GM18507 (cell line): ENCODE data around the gene FGF12.

Experiments used
- DNase-seq: peaks from one replicate; pipeline ENCODE4 v3.0.0; 2011; ENCODE audit warnings: low read depth; ENCODE audit not compliant: insufficient read length; ENCODE audit errors: extremely low spot score
- FAIRE-seq: peaks from 2 replicates; lab custom pipeline; 2011; peaks lifted over from hg19 to GRCh38; lab: Jason Lieb, UNC

Gene FGF12

DNA sequence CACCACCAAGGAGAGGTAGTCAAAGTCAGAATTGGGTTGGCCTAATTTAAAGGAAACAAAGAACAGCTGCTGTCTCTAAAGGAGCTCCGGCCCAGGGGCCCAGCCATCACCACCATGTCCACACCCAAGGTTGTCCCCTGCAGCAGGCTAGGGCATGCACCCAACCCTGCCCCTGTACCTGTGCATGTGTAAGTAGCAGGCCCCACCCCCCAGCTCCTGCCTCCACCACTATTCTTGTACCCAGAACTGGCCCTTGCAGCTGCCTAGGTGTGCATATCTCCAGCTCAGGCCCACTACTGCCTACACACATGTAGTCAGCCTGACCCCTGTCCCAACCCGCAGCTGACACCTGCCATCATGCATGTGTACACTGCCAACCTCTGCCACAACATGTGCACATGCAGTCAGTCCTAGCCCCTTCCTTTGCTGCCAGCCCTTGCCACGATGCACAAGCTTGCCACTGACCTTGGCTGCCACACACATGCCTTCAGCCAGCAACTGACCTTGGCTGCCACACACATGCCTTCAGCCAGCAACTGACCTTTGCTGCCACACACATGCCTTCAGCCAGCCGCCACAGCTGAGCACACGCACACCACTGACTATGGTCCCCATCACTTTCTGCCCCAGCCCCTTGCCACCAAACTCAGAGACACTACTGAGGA lies 39.7 kb downstream of the FGF12 start:
- no peak for FAIRE-seq
- DNase-seq = no peak

DNA sequence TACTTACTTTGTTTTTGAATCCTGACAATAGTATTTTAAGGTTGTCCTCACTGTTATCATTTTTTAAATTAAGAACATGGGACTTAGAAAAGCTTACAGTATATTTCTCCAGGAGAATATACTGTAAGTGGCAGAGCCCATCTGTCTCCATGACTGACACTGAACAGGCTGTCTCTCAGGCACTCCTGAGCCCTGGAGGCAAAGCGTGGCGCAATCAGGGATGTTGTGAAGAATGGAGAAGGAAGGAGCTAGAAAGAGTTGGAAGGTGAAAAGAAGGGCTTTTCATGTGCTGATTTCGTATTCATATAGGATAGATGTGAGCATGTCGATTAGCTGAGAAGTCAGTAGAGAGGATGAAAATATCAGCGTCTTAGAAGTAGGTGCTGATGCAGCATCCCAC lies 41.5 kb downstream of the FGF12 start:
- no peak for DNase-seq
- no peak for FAIRE-seq

DNA sequence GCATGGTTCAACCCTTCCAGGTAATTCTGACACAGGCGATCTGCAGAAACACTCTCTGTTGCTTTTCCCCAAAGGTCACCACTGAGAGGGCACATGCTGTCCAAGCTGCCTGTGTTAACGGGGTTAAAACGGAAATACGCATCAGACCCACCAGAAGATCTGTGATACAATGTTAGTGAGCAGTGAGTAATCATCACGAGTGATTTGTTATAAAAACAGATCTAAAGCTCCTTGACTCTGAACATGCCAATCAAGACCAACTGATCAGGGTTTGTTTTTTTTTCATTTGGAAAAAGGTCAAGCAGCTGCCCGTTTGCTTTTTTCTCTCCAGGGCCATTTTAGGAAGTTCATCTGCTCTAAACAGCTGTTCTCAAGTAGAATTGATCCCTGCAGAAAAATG lies 43.2 kb downstream of the FGF12 start:
- no peak for DNase-seq
- FAIRE-seq = no peak

DNA sequence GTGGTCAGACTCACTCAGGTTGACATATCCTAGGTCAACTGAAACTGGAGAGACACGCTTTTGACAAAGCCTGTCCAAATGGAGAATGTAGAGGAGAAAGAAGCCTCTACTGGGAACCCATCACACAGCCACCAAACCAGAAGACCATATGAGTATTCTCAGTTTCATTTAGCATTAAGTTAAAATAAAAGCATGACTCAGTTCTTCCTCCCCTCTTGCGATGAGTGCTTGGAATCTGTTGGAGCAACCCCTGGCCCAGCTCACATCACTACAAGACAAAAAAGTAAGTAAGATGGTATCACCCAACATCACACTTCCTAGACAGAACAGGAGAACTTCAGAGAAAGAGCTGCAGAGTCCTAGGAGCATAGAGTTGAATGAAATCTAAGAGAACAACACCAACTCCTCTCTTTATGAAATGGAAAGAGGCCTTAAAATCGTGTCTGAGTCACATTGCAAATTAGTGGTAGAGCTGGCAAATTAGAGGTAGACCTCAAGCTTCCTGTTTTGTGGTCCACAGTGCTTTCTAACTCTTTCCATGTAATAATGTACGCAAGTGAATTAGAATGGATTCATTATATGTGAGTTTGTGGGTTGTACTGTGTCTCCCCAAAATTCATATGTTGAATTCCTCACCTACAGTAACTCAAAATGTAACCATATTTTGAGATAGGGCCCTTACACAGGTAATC lies 51.2 kb downstream of the FGF12 start:
- peak; percentile 15 for FAIRE-seq

DNA sequence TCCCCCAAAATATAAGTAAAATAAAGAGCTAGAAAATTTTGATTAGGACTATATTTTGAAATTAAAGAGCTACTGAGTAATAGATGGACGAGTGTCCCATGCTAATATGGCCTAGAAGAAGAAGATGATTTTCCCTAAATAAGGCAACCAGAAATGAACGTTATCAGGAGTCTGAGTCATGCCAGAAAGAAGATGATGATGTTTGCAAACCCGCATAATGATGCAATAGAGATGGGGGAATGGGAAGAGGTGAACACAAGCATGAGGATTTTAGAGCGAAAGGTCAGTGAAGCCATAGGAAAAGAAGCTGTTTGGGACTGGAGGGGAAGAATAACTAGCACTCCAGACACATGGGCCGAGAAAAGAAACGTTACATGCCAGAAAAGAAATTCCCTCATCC lies 71.7 kb downstream of the FGF12 start:
- no peak for DNase-seq
- no peak for FAIRE-seq

More for the DNA sequence above, 51.2 kb downstream of the FGF12 start:
- DNase-seq = no peak

DNA sequence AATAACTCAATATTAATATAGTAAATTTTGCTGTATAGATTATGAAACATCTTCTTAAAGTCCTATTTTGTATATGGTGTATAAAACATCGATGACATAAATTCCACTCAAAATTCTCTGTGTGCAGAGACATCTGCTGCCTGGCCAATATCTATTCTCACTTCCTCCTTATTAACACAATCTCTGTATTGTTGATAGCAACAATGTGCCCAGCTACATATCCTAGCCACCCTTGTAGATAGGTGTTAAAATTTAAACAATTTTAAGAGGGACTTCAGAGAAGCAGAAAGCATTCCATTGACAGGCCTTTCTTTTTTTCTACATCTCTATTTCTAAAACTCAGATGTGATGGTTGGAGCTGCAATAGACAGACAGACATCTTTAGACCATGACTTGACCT lies 72.3 kb downstream of the FGF12 start:
- DNase-seq (no peak), FAIRE-seq (no peak)

DNA sequence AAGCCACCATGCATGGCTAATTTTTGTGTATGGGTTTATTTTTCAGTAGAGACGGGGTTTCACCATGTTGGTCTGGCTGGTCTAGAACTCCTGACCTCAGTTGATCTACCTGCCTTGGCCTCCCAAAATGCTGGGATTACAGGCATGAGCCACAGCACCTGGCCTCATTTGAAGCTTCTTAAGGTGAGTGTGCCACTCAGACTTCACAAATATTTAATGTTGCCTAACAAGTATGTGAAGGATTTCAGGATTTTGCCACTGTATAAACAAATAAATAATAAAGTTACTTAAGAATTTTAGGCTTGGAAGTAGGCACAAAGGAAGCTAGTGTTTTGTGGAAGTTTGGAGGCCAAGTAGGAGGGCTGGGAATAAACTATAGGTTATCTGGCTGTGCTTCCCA lies 73.5 kb downstream of the FGF12 start:
- FAIRE-seq = no peak
- no peak for DNase-seq

DNA sequence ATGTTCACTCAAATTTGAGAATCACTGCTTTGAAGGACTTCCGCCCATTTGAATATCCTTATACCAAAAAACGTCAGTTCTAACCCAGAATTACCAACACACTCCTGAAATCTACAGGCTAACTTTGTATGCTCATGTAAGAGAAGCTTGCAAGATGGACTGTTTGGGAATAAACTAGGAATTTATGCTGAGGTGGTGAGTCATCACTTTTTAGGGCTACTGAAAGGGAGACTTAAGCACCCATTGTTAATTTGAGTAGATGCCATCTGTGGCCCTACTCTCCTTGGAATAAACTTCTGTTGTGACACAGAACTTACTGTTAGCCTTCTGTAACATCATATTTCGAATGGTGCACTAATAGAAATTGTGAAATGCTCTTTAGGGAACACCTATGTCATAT lies 74.6 kb downstream of the FGF12 start:
- no peak for FAIRE-seq
- DNase-seq = no peak

DNA sequence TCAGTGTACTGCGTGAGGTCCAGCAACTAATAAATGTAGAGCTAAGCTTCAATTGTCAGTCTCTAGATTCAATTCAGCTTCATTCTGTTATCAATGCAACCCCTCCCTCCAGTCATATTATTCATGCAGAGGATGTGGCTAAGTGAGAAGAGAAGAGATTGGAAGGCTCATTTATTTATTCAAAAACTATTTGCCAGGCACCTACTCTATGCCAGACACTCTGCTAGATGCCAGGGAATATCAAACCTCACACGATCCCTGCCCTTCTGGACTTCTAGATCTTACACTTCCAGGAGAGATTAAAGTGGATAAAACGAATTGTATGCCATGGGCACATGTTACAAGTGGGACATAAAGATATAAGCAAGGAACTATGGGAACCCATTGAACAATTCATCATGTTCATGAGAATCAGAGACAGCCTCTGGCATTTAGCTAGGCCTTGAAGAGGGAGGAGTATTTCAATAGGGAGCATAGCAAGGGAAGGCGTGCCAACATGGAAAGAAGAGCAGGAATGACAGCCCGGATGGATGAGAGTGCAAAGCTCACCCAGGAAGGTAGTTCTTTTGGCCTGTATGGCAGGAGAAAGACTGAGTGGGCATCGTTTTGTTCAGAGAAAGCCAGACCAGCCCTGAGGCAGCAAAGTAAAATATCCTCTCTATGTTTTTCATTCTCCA lies 75.4 kb downstream of the FGF12 start:
- FAIRE-seq = no peak
- no peak for DNase-seq

DNA sequence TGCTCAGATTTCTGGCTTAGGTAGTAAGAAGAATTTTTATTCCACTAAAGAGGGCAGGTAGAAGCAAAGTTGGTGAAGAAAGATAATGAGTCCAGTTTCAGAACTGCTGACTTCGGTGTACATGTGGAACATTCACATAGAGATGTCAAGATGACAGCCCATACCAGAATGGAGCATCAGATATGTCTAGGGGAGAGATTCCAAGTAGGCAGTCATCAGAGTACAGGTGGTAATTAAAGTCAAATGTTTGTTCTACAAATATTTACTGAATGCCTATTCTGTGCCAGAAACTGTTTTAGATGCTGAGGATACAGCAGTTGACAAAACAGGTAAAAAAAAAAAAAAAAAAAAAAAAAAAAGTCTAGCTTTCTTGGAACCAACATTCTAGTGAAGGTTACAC lies 81.9 kb downstream of the FGF12 start:
- FAIRE-seq (no peak), DNase-seq (no peak)

DNA sequence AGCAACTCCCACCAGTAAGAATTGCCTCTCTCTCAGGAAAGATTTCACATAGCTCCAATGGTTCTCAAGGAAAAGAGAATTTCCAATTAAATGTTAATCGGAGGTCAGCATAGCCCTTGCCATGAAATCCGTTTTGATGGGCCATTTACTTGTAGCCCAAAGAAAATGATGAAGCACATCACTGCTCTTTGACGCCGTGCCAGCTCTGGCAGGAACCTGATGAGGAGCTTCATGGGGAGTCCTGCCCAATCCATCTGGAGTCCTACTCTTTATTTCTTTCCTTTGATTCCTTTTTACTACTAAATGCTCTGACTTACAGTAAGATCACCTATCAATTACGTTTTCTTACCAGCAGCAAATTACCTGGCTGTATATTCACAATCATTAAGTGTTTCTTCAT lies 84.7 kb downstream of the FGF12 start:
- FAIRE-seq (no peak), DNase-seq (no peak)

DNA sequence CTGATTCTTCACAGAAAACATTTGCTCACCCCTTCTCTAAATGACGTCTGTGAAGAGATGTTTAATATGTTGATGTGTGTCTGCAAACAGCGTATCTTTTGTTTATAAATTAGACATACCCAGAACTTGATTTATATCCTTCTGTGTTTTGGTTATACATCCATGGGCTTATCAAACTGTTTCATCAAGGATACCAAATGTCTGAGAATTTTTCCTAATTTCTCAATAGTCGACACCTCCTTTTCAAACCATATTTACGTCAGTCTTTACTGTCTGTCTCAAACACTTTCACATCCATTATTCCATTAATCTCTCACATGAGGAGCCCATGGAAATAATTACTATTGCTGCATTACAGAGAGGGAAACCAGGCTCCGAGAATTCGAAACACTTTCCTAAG lies 85.4 kb downstream of the FGF12 start:
- DNase-seq (no peak), FAIRE-seq (no peak)

DNA sequence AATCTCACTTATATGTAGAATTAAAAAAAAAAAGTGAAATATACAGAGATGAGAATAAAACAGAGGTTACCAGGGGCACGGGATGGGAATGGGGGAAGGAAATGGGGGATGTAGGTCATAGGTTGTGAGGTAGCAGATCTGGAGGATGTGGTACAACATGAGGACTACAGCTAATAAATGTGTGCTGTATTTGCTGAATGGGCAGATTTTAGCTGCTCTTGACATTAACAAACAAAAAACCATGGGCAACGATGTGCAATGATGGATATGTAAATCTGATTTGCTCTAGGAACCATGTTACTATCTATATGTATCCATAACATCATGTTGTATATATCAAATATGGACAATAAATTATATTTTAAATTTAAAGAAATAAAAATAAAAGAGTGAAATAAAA lies 87.4 kb downstream of the FGF12 start:
- FAIRE-seq = no peak
- DNase-seq = no peak

DNA sequence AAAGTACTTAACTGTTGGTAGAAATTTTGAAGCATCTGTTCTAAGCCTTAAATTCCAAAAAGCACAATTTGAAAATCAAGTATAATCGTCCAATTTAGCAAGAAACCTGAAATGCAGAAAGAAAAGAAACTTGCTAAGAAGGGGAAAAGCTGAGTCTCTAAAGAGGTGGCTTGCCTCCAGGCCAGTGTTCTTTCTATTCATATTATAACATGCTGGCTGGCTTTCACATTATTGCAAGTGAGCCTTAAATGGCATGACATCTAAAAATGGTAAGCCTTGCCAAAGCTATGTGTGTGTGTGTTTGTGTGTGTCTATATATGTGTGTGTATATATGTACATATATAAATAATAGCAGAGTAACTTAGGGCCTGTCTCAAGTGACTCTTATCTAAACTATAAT lies 89.5 kb downstream of the FGF12 start:
- FAIRE-seq (no peak), DNase-seq (no peak)

DNA sequence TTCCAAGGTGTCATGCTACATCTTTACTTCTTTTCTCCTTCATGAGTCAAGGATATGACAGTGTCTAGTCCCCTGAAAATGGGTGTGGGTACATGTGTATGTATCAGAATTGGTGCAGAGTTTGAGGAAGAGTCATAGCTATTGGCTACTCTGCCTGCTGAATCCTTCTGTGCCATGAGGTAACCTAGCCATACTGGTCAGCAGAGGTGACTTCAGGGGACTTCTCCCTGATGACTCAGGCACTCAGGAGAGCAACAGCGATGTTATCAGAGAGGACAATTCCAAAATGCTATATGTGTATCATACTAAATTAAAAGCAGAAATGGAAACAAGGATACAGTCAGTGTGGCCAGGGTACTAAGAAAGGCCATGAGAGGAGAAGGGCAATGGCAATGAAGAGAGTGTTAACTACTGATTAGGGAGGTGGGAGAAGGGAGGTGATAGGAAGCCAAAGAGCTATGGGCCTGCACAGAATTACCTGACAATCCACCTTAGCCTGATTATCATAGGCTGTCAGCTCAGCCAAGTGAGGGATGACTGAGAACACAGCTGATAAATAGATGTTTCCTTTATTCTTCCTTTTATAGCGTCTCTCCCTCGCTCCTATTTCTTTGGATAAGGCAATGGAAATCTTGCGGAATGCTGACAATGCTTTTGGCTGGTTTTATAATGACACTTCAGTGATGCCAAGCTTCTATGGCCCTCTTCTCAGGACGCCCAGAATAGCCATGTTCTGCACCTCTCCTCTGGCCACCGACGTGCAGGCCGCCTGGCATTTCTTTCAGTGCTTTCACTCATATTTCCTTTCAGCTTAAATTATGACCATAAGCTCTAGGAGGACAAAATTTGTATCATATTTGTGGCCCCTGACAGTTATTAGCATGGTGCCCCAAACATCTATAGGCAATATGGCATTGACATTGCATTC lies 90.6 kb downstream of the FGF12 start:
- FAIRE-seq (no peak), DNase-seq (no peak)

DNA sequence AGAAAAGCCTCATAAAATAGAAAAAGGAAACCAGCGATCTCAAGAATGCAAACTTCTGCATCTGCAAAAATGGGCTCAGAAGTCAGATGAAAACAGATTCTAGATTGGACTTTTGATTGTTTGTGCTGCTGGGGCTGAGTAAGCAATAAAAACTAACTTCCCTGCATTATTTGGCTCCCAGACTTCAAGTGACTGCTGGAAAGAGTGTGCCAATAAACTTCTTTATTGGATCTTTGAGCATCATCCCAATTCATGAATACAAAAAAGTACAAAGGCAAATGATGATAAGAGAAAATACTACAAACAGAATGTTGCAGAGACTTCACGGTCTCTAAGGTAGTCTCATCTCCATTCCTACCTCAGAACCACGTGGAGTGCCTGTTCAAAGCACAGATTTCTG lies 97.9 kb downstream of the FGF12 start:
- FAIRE-seq = no peak

DNA sequence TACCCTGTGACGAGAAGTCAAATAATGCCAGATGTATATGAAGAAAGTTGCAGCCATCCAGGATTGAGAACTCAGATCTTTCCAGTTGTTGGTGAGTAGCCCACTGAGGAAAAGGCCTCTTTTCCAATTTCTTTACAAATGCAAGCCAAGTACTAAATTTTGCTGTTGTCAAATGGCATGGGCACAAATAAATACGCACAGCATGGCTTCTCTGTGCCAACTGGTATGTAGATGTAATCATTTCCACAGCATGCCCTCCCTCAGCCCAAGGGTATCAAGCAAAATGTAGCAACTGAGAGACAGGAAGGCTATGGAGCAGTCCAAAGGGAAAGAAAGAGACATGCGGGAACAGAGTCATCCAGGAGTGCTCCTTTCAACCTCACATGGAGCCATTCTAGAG lies 105.4 kb downstream of the FGF12 start:
- FAIRE-seq (no peak), DNase-seq (no peak)

More for the DNA sequence above, 97.9 kb downstream of the FGF12 start:
- no peak for DNase-seq

DNA sequence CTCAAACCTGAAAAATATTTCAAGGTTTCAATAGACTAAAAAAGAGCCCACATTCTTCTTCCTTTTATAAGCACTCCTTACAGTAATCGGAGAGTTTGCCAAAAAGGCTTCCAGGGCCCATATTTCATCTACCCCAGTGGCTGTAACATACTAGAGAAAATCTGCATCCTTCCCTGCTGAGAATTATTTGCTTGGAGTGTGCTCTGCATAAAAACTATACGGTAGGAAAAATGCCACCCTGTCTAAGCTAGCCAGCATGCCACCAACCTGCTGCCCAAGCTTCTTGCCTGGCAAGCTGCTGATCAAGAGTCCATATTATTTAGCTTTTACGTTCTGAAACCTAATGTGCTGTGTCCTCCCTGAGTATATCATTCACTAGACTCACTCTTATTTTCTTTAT lies 107.1 kb downstream of the FGF12 start:
- DNase-seq (no peak), FAIRE-seq (no peak)

DNA sequence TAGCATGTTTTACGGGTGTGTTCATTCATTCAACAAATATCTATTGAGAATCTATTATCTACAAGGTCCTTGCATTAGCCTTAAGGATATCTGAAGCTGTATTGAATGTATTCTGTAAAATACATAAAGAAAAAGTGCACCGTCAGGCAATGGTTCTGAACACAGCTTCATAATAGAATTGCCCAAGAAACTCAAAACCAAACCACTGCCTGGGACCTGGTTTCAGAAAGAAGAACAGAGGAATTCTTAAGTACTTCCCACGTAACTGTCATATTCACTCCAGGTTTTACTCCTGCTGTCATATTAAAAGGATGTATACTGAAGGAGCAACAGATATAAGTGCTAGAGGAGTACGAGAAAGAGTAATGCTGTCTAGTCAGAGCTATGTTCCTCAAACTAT lies 115.9 kb downstream of the FGF12 start:
- no peak for FAIRE-seq
- no peak for DNase-seq
